ENCODE measurements around the gene STK25.

DNA sequence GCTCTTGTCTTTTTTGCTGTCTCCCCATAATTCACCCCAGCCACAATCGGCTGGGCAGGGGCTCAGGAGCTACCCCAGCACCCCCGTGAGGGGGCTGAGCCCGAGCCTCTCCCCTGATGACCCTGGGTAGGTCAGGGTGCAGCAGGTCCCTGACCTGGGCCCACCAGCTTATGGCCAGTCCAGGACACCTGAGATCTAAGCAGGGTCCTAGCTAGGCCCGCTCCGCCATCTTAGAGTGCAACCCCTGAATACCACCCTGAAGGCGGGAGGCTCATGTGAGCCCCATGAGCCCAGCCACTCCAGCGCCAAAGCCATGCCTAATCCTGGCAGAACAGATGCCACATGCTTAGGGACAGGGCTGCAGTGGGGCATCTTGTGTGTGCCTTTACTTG lies 16.2 kb downstream of the STK25 start:
- TF ChIP-seq, protein P1, sequence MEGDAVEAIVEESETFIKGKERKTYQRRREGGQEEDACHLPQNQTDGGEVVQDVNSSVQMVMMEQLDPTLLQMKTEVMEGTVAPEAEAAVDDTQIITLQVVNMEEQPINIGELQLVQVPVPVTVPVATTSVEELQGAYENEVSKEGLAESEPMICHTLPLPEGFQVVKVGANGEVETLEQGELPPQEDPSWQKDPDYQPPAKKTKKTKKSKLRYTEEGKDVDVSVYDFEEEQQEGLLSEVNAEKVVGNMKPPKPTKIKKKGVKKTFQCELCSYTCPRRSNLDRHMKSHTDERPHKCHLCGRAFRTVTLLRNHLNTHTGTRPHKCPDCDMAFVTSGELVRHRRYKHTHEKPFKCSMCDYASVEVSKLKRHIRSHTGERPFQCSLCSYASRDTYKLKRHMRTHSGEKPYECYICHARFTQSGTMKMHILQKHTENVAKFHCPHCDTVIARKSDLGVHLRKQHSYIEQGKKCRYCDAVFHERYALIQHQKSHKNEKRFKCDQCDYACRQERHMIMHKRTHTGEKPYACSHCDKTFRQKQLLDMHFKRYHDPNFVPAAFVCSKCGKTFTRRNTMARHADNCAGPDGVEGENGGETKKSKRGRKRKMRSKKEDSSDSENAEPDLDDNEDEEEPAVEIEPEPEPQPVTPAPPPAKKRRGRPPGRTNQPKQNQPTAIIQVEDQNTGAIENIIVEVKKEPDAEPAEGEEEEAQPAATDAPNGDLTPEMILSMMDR (IDR thresholded peaks at IDR 0.05) = no peak
- no peak for TF ChIP-seq POLR2A (IDR thresholded peaks at IDR 0.05)

All from vagina (tissue), 2 donors.